Colonic mucosa (tissue), 4 donors: Measurements from ENCODE around the gene RNMT. TPM values are rescaled to one million over a fixed set of nuclear protein-coding genes. Genes with fewer than 3 reads are reported as not detected.

Experiments
- DNase-seq: peaks from one replicate; pipeline ENCODE4 v3.0.0-alpha.2; 2020
- H3K27ac ChIP-seq: fragments of 200-600 bp; one replicate; pipeline ENCODE4 v1.8.0; 2021
- H3K27me3 ChIP-seq: fragments of 200-600 bp; one replicate; pipeline ENCODE4 v1.8.0; 2021
- H3K36me3 ChIP-seq: fragments of 200-600 bp; one replicate; pipeline ENCODE4 v1.8.0; 2021
- H3K4me1 ChIP-seq: fragments of 200-600 bp; one replicate; pipeline ENCODE4 v1.8.0; 2021; ENCODE audit warnings: mild to moderate bottlenecking
- H3K4me3 ChIP-seq: fragments of 200-600 bp; one replicate; pipeline ENCODE4 v1.8.0; 2021
- H3K9ac ChIP-seq, 2 donors: one replicate each; pipeline ENCODE4 v1.7.0; 2013; ENCODE audit warnings: control low read depth in 2 of 2, low read depth in 2 of 2, low read length in 2 of 2
- H3K9me3 ChIP-seq: fragments of 200-600 bp; one replicate; pipeline ENCODE4 v1.8.0; 2021
- intact Hi-C: fragments of 100-400 bp; cut with DNase I; formaldehyde crosslinking; loops from one replicate; pipeline ENCODE4 v1.14.1; 2022
- total RNA-seq, 2 donors: library from RNA; stranded (reverse); fragmentation: NEBNext Ultra II Directional in 1 of 2; extraction: Animal tissue kit (Norgen Biotek cat#: 25700) in 1 of 2; gene quantifications; one replicate each; pipeline ENCODE4 v1.2.1, GENCODE V29; 2021
- TF ChIP-seq, protein P1 (sequence below): fragments of 200-600 bp; IDR thresholded peaks from one replicate; pipeline ENCODE4 v1.8.0; 2022; ENCODE audit warnings: antibody characterized with exemption, mild to moderate bottlenecking
- donor health status: healthy.
- donor health status: DM: no; HTN: no; CAD: no.
- donor health status: DM: no; HTN: no; CAD: no.

The RNMT gene
- total RNA-seq, 2 donors from 2014 or later, result 17.0 to 43.4 TPM

DNA sequence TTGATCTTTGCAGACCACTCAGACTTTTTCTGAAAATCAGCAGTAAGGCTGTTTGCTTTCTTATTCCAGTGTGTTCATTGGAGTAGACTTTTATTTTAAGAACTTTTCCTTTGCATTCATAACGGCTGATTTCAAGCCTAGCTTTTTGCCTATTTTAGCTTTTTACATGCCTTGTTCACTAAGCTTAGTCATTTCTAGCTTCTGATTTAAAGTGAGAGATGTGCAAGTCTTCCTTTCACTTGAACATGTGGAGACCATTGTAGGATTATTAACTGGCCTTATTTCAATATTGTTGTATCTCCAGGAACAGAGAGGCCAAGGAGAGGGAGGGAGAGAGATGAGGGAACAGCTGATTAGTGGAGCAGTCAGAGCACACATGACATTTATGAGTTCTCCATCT, 32.1 kb downstream of the RNMT start:
- intact Hi-C loops, result no loop called here
- Histone ChIP-seq H3K27ac (no peak overlapping the region), H3K36me3 (no peaks in the 10 kb centered on the region), H3K27me3 (no peaks in the 10 kb centered on the region), H3K9me3 (no peaks in the 10 kb centered on the region), H3K4me1 (no peaks in the 10 kb centered on the region), H3K9ac (no peak overlapping the region), H3K4me3 (no peak overlapping the region)
- TF ChIP-seq, protein P1, sequence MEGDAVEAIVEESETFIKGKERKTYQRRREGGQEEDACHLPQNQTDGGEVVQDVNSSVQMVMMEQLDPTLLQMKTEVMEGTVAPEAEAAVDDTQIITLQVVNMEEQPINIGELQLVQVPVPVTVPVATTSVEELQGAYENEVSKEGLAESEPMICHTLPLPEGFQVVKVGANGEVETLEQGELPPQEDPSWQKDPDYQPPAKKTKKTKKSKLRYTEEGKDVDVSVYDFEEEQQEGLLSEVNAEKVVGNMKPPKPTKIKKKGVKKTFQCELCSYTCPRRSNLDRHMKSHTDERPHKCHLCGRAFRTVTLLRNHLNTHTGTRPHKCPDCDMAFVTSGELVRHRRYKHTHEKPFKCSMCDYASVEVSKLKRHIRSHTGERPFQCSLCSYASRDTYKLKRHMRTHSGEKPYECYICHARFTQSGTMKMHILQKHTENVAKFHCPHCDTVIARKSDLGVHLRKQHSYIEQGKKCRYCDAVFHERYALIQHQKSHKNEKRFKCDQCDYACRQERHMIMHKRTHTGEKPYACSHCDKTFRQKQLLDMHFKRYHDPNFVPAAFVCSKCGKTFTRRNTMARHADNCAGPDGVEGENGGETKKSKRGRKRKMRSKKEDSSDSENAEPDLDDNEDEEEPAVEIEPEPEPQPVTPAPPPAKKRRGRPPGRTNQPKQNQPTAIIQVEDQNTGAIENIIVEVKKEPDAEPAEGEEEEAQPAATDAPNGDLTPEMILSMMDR, result no peak
- DNase-seq, result no peak

DNA sequence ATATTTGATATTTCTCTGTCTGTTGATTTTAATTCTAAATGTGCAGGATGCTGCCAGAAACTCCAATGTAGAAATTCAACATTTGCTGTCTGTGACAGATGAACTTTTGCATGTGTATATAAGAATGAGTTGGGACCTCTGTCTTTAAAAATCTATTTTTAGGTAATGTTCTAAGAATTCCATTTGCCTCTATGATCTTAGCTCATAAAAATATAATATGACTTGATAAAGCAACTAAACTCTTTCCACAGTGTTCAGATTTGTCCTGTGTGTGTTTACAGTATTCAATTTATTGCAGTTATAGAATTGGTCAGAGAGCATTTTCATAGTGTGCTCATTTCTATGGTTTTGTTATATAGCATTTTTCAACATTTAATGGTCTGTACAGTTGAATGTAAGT, 33.6 kb downstream of the RNMT start:
- Histone ChIP-seq H3K36me3 (no peaks in the 10 kb centered on the region), H3K9me3 (no peaks in the 10 kb centered on the region), H3K4me3 (no peak overlapping the region), H3K4me1 (no peaks in the 10 kb centered on the region), H3K27ac (no peak overlapping the region), H3K9ac (no peak overlapping the region), H3K27me3 (no peaks in the 10 kb centered on the region)
- TF ChIP-seq, protein P1, result no peak
- DNase-seq, result no peak
- intact Hi-C loops, result no loop called here

DNA sequence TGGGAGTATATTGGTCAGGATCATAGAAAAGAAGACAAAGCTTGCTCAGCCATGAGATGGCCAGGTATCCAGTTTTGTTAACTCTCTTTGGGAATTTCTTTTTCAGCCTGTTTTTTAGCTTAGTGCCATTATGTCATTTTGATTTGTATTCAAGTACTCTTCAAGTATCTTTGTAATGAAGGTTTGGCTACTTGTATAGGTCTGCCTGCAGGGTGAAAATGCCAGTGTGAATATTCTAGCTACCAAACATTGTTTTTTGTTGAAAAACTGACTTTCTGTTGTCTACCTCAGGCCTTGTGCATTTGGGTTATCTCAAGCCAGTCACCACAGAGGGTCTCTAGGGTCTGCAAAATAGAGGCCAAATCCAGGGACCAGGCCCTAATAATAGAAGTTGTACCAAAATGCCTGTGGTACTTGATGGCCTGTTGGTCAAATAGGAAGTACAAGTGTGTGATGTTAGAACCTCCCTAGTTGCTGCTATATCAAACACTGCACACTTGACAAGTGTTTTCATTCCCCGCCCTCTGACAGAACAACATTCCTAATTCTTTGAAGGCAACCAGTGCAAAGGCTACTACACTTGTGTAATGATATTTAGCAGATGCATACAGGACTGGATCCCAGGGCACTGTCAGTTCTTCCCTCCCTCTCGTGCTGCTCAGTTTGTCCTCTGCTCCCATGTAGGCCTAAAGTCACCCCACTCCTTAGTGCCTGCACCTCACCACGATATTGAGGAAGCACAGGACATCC, 36.4 kb downstream of the RNMT start:
- Histone ChIP-seq H3K9me3 (no peaks in the 10 kb centered on the region), H3K27ac (no peak overlapping the region), H3K4me3 (no peak overlapping the region), H3K4me1 (no peaks in the 10 kb centered on the region), H3K9ac (no peak overlapping the region), H3K27me3 (no peaks in the 10 kb centered on the region), H3K36me3 (no peaks in the 10 kb centered on the region)
- intact Hi-C loops, result no loop called here
- DNase-seq, result no peak
- TF ChIP-seq, protein P1, result no peak

DNA sequence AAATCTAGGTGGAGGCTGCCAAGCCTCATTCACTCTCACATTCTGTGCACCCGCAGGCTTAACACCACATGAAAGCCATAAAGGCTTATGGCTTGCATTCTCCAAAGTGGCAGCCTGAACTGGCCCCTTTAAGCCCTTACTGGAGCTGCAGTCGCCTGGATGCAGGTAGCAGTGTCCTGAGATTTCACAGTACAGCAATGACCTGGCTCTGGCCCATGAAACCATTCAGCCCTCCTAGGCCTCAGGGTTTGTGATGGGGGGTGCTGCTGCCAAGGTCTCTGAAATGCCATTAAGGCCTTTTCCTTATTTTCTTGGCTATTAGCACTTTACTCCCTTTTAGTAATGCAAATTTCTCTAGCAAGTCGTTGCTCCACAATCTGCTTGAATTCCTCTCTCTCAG, 48.6 kb downstream of the RNMT start:
- no peaks in the 10 kb centered on the region for H3K9me3 ChIP-seq
- TF ChIP-seq, protein P1, result no peak
- H3K27ac ChIP-seq, result no peak overlapping the region
- intact Hi-C loops, result no loop called here
- H3K36me3 ChIP-seq, result no peaks in the 10 kb centered on the region
- no peaks in the 10 kb centered on the region for H3K27me3 ChIP-seq
- DNase-seq, result no peak
- no peak overlapping the region for H3K9ac ChIP-seq
- no peaks in the 10 kb centered on the region for H3K4me1 ChIP-seq
- no peak overlapping the region for H3K4me3 ChIP-seq

DNA sequence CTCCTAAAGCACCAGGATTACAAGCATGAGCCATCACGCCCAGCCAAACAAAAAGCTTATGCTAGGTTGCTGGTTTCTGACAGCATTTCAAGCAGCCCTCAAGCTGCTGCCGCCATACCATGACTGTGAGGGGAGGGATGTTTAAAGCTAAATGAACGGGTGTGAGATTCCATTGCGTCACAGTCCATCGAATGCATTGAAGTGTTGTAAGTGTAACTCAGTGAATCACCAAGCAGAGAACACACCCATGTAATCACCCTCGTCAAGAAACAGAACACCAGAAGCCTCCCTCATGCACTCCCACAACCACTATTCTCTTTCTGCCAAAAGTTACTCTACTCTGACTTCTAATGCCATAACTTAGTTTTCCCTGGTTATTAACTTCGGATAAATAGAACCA, 64.7 kb downstream of the RNMT start:
- Histone ChIP-seq H3K4me1 (no peaks in the 10 kb centered on the region), H3K9ac (no peak overlapping the region), H3K4me3 (no peak overlapping the region), H3K27me3 (no peaks in the 10 kb centered on the region), H3K9me3 (no peaks in the 10 kb centered on the region), H3K27ac (no peak overlapping the region), H3K36me3 (no peaks in the 10 kb centered on the region)
- TF ChIP-seq, protein P1, result no peak
- intact Hi-C loops, result no loop called here
- no peak for DNase-seq
